Activated T-cell treated with anti-CD3 and anti-CD28 coated beads for 48 hours (primary cell): Measurements from ENCODE around the gene ATP12A.

ENCODE experiments used
- DNase-seq: peaks from one replicate; pipeline ENCODE4 v3.0.0-alpha.2; 2020; ENCODE audit warnings: low read depth

ATP12A gene

GRCh38 chr13:24734950-24735349 is 54.7 kb downstream of the ATP12A start:
- DNase-seq: no peak

GRCh38 chr13:24737042-24737441 is 56.8 kb downstream of the ATP12A start:
- DNase-seq: no peak

GRCh38 chr13:24738366-24738847 is 58.2 kb downstream of the ATP12A start:
- no peak for DNase-seq

- DNase-seq: no peak
Observed at GRCh38 chr13:24740014-24740890, 60.0 kb downstream of the ATP12A start.

GRCh38 chr13:24741016-24741662 is 60.9 kb downstream of the ATP12A start:
- no peak for DNase-seq

GRCh38 chr13:24741791-24742190 is 61.6 kb downstream of the ATP12A start:
- no peak for DNase-seq

GRCh38 chr13:24742294-24742693 is 62.1 kb downstream of the ATP12A start:
- DNase-seq: no peak

GRCh38 chr13:24742977-24743376 is 62.8 kb downstream of the ATP12A start:
- no peak for DNase-seq

GRCh38 chr13:24744247-24744646 is 64.0 kb downstream of the ATP12A start:
- DNase-seq: no peak

GRCh38 chr13:24745516-24745860 is 65.3 kb downstream of the ATP12A start:
- DNase-seq: no peak

- no peak for DNase-seq
Observed at GRCh38 chr13:24745861-24746617, 65.8 kb downstream of the ATP12A start.

GRCh38 chr13:24746618-24747247 is 66.5 kb downstream of the ATP12A start:
- no peak for DNase-seq

GRCh38 chr13:24747248-24748060 is 67.2 kb downstream of the ATP12A start:
- peak; percentile 40 for DNase-seq

GRCh38 chr13:24748061-24748400 is 67.8 kb downstream of the ATP12A start:
- no peak for DNase-seq

GRCh38 chr13:24759197-24759596 is 79.0 kb downstream of the ATP12A start:
- DNase-seq: no peak
